HG03139 (cell line): ENCODE measurements around the gene COL26A1.

Source experiments
- ATAC-seq: cut with Tn5 transposase; IDR thresholded peaks from one replicate; pipeline ENCODE4 v1.9.1; 2021; ENCODE audit not compliant: unreplicated experiment

The COL26A1 gene

GRCh38 chr7:101562531-101563197, 200.0 kb downstream of the COL26A1 start:
- ATAC-seq, result no peak

- ATAC-seq, result no peak
Measured at GRCh38 chr7:101563198-101563901, 200.7 kb downstream of the COL26A1 start.

GRCh38 chr7:101563943-101564777, 201.5 kb downstream of the COL26A1 start:
- no peak for ATAC-seq

GRCh38 chr7:101564778-101565211, 202.1 kb downstream of the COL26A1 start:
- ATAC-seq, result no peak

- ATAC-seq, result no peak
Measured at GRCh38 chr7:101565601-101566209, 203.0 kb downstream of the COL26A1 start.

GRCh38 chr7:101567230-101567629, 204.6 kb downstream of the COL26A1 start:
- ATAC-seq, result no peak

- no peak for ATAC-seq
Measured at GRCh38 chr7:101572156-101572555, 209.5 kb downstream of the COL26A1 start.

- no peak for ATAC-seq
Measured at GRCh38 chr7:101575168-101575567, 212.5 kb downstream of the COL26A1 start.

- ATAC-seq, result no peak
Measured at GRCh38 chr7:101575721-101576120, 213.0 kb downstream of the COL26A1 start.

- no peak for ATAC-seq
Measured at GRCh38 chr7:101576998-101577397, 214.3 kb downstream of the COL26A1 start.

GRCh38 chr7:101578552-101578951, 215.9 kb downstream of the COL26A1 start:
- no peak for ATAC-seq

GRCh38 chr7:101580596-101580995, 217.9 kb downstream of the COL26A1 start:
- no peak for ATAC-seq

GRCh38 chr7:101581891-101582290, 219.2 kb downstream of the COL26A1 start:
- ATAC-seq, result no peak

GRCh38 chr7:101582971-101583370, 220.3 kb downstream of the COL26A1 start:
- no peak for ATAC-seq

GRCh38 chr7:101586078-101586905, 223.6 kb downstream of the COL26A1 start:
- ATAC-seq, result no peak

- ATAC-seq, result no peak
Measured at GRCh38 chr7:101586906-101587677, 224.4 kb downstream of the COL26A1 start.

- no peak for ATAC-seq
Measured at GRCh38 chr7:101588131-101588935, 225.7 kb downstream of the COL26A1 start.

- ATAC-seq, result no peak
Measured at GRCh38 chr7:101589052-101589451, 226.4 kb downstream of the COL26A1 start.
